ENCODE measurements around the gene KLF18. TPM values are rescaled to one million over a fixed set of nuclear protein-coding genes. Genes with fewer than 3 reads are reported as not detected.

KLF18 gene
- total and polyA plus RNA-seq, 2 donors (not counting 3 experiments of a cell fraction or from before 2014, with no cell fraction given) = not detected

GRCh38 chr1:44089371-44090048, 51.9 kb downstream of the KLF18 start:
- DNase-seq (ENCODE audit: low read depth, low spot score) (peak; percentile 66), FAIRE-seq (peak; percentile 63)
- intact Hi-C loops (cut with micrococcal nuclease) = loop anchor here (10.0 kb wide), 1 partner anchor 95 kb away; no protein-coding TSS in a partner anchor
- no TSS peak for BruUV-seq (replicated peaks)
- H3K36me3 ChIP-seq (ENCODE audit: control insufficient read depth in 2 of 2, extremely low read depth in 1 of 2, insufficient read depth in 2 of 2, low read length in 2 of 2) = no peaks in the 10 kb centered on the region
- no peak overlapping the region for H3K4me3 ChIP-seq (replicated peaks in 1 of 3; ENCODE audit: insufficient read depth in 1 of 3, low read depth in 1 of 3, low read length in 3 of 3)
- CTCF ChIA-PET = interaction anchor here (2.7 kb wide), 1 partner anchor 41 kb away, joined by 10 read pairs; no protein-coding TSS in a partner anchor
- POLR2A ChIA-PET = no interaction called here
- no peak overlapping the region for H3K9ac ChIP-seq (replicated peaks; ENCODE audit: extremely low read depth, insufficient read depth, low read length)
- H3K9me3 ChIP-seq (replicated peaks; ENCODE audit: control insufficient read depth, insufficient read depth, low read length) = no peaks in the 10 kb centered on the region
- no peaks in the 10 kb centered on the region for H3K9me1 ChIP-seq (replicated peaks; ENCODE audit: control insufficient read depth, extremely low read depth, insufficient read depth, low read length)
- TF ChIP-seq POLR2A (IDR thresholded peaks at IDR 0.05; ENCODE audit: low read depth, low read length) = no peak
- no peaks in the 10 kb centered on the region for H3K4me1 ChIP-seq (ENCODE audit: control insufficient read depth, extremely low read depth, insufficient read depth, low read length)
- H3K27ac ChIP-seq (ENCODE audit: insufficient read depth, low read depth, low read length) = no peak overlapping the region
- no peaks in the 10 kb centered on the region for H4K20me1 ChIP-seq (replicated peaks; ENCODE audit: control insufficient read depth, extremely low read depth, insufficient read depth, low read length)
- H3K4me2 ChIP-seq (ENCODE audit: insufficient read depth, low read length) = no peak overlapping the region
- dilution Hi-C loops (cut with MboI; ENCODE audit: extremely low pct_ligation_motif_present, low sequenced_read_pairs) = no loop called here
- H3K79me2 ChIP-seq (ENCODE audit: control insufficient read depth, insufficient read depth, low read length) = no peaks in the 10 kb centered on the region
- no peak overlapping the region for H2AFZ ChIP-seq (ENCODE audit: low read depth, low read length)
- H3K27me3 ChIP-seq (ENCODE audit: control insufficient read depth in 2 of 2, insufficient read depth in 2 of 2, low read length in 2 of 2) = peaks cover 1 to 15% of the 10 kb centered on the region in 2 experiments

Small RNA genes within 50 kb of the gene (small RNA-seq; reads per million reads assigned to genes)
- not detected for gene AL035417.1 (ENCODE audit: insufficient read depth, insufficient read length, low read depth, low replicate concordance)
- not detected for gene OOSP1P1 (ENCODE audit: insufficient read depth, insufficient read length, low read depth, low replicate concordance)
- gene RF00019 (ENCODE audit: insufficient read depth, insufficient read length, low read depth, low replicate concordance) = not detected
- not detected for gene RN7SL479P (ENCODE audit: insufficient read depth, insufficient read length, low read depth, low replicate concordance)

Other genes starting within 250 kb of the KLF18 start
- 0.18 and 0.48 TPM in 2 replicates for gene ARTN, start 207.8 kb downstream of the KLF18 start, total RNA-seq
- gene ARTN, start 207.8 kb downstream of the KLF18 start, polyA plus RNA-seq = 0.11 TPM in 2 replicates
- 25.8 and 29.3 TPM in 2 replicates for gene IPO13, start 194.7 kb downstream of the KLF18 start, total RNA-seq
- gene IPO13, start 194.7 kb downstream of the KLF18 start, polyA plus RNA-seq = 28.9 and 32.3 TPM in 2 replicates
- 26.6 and 28.1 TPM in 2 replicates for gene DPH2, start 171.6 kb downstream of the KLF18 start, total RNA-seq
- 59.1 and 59.6 TPM in 2 replicates for gene DPH2, start 171.6 kb downstream of the KLF18 start, polyA plus RNA-seq
- 105 and 110 TPM in 2 replicates for gene ATP6V0B, start 166.7 kb downstream of the KLF18 start, total RNA-seq
- 325 and 372 TPM in 2 replicates for gene ATP6V0B, start 166.7 kb downstream of the KLF18 start, polyA plus RNA-seq
- gene B4GALT2, start 162.4 kb downstream of the KLF18 start, total RNA-seq = 77.7 and 80.0 TPM in 2 replicates
- 103 and 145 TPM in 2 replicates for gene B4GALT2, start 162.4 kb downstream of the KLF18 start, polyA plus RNA-seq
- gene CCDC24, start 150.0 kb downstream of the KLF18 start, total RNA-seq = 2.2 and 2.8 TPM in 2 replicates
- gene CCDC24, start 150.0 kb downstream of the KLF18 start, polyA plus RNA-seq = 3.1 and 3.4 TPM in 2 replicates
- gene SLC6A9, start 110.2 kb downstream of the KLF18 start, total RNA-seq = 1.3 and 1.5 TPM in 2 replicates
- gene SLC6A9, start 110.2 kb downstream of the KLF18 start, polyA plus RNA-seq = 0.80 and 0.81 TPM in 2 replicates
- not detected in 2 replicates for gene KLF17, start 22.8 kb downstream of the KLF18 start, total RNA-seq
- gene KLF17, start 22.8 kb downstream of the KLF18 start, polyA plus RNA-seq = not detected in 2 replicates
- gene DMAP1, start 71.8 kb upstream of the KLF18 start, total RNA-seq = 40.9 and 42.9 TPM in 2 replicates
- 62.8 and 63.2 TPM in 2 replicates for gene DMAP1, start 71.8 kb upstream of the KLF18 start, polyA plus RNA-seq
- gene ERI3, start 213.6 kb upstream of the KLF18 start, total RNA-seq = 45.3 and 53.5 TPM in 2 replicates
- 94.0 and 119 TPM in 2 replicates for gene ERI3, start 213.6 kb upstream of the KLF18 start, polyA plus RNA-seq

All from endothelial cell of umbilical vein (primary cell).